8988T (cell line): ENCODE results near the gene ADGRG1.
A peak's percentile ranks its signal among the peaks of the same experiment; 100 is the strongest.

Experiments used
- DNase-seq: peaks from one replicate; pipeline ENCODE4 v3.0.0; 2011

Gene ADGRG1

DNA sequence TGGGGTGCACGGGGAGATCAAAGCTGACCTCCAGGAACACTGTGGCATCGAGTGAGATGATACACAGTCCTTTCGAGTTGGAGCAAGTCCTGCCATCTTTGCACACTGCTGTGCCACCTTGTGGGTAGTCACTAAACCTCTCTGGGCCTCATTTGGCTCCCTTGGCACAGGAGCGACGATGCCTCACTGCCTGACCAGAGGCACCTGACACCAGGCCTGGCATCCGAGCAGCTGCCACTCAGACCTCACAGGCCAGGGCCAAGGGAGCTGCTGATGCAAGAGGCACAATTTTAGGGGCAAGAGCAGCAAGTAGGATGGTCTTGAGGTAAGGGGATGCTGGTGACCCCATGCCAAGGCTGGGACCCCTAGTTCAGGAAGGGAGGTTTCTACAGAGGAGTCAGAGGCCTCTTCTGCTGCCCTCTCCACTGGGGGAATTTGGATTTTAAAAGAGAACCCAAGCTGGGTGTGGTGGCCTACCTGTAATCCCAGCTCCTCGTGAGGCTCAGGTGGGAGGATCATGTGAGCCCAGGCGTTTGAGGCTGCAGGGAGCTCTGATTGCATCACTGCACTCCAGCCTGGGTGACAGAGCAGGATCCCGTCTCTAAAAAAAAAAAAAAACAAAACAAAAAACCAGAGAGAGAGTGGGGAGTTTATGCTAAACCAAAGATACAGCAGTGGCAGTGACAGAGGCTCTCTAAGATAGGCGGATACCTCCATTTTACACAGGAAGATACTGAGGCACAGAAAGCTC lies 6.7 kb upstream of the ADGRG1 start:
- no peak for DNase-seq

DNA sequence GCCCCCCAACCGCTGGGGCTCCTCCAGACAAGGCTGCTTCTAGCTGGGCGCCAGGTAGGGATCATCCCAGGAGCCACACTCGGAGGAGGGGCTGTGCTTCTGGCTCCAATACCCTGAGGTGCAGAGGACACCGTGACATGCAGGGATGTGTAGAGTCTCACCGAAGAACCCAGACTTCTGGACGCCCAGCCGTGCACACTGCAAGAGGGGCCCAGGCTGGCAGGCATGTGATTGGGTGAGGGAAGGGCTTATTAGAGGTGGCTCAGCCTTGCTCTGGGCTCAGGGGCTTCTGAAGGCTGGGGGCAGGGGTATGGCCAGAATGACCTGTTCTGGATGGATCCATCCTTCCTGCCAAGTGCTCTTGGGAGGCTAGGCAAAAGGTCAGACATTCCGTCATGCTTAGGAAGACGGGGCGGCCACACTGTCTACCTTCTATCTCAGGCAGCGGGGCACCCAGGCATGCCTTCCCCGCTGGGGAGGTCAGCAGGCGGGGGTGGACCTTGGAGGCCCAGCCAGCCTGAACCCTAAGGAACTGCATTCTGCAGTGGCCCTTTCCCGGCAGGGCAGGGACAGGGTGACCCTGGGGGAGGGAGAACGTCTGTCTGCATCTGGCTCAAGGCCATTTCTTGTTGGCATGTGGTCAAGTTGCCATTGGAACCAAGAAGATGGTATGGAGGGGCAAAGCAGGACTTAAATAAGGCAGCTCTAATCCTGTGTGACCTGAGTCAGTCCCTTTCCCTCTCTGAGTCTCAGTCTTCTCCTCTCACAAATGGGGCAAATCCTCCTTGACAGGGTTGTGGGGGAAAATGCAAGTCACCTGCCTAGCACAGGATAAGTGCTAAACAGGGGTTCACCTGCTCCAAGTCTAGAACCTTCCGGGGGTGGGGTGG lies 5.8 kb upstream of the ADGRG1 start:
- DNase-seq, result no peak

DNA sequence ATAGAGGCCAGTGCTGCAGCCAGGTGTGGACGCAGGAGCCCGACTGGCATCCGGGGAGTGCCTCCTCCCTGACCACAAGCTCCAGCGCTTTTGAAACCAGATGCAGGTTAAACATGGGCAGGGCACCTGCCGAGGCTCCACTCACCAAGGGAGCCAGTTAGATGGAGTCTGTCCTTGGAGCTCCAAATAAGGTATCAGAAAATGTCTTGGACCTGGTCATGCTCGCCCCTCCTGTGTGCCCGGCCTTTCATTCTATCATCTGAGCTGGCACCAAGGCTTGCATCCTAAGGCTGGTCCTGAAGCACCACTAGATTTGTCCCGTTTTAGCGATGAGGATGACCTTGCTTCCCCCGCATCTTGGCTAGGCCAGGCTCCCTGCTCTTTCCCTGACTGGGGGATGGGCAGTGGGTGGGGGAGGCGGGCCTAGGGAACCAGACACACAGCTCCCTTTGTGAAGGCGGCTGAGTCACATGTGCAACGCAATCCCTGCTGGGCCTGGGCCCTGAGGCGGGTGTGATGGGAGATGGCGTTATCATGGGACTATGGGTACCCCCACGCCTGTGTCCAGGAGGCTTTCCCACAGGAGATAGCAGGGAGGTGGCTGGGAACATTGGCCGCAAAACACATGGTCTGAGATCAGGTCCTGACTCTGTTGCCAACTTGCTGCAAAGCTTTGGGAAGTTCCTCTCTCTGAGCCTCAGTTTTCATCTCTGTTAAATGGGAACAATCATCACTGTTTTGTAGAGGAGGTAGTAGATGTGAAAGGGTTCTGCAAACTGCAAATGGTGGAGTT lies 5.0 kb upstream of the ADGRG1 start:
- DNase-seq, result no peak

DNA sequence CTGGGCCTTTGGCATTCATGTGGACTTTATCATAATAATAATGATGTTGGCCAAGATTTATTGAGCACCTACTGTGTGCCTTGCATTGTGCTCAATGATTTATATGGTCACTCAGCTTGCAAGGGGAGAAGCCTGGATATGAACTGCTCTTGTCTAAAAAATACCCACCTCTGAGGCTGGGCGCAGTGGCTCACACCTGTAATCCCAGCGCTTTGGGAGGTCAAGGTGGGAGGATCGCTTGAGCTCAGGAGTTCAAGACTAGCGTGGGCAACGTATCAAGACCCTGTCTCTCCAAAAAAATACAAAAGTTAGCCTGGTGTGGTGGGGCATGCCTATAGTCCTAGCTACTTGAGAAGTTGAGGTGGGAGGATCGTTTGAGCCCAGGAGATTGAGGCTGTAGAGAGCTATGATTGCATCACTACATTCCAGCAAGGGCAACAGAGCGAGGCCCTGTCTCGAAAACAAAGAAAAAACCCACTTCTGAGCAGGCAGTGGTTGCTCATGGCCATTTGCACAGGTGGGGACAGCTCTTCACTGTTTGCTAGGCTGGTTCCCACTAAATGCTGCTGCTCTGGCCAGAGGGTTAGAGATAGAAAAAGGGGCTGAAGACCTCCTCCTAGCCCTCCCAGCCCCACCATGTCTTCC lies 4.3 kb upstream of the ADGRG1 start:
- no peak for DNase-seq

DNA sequence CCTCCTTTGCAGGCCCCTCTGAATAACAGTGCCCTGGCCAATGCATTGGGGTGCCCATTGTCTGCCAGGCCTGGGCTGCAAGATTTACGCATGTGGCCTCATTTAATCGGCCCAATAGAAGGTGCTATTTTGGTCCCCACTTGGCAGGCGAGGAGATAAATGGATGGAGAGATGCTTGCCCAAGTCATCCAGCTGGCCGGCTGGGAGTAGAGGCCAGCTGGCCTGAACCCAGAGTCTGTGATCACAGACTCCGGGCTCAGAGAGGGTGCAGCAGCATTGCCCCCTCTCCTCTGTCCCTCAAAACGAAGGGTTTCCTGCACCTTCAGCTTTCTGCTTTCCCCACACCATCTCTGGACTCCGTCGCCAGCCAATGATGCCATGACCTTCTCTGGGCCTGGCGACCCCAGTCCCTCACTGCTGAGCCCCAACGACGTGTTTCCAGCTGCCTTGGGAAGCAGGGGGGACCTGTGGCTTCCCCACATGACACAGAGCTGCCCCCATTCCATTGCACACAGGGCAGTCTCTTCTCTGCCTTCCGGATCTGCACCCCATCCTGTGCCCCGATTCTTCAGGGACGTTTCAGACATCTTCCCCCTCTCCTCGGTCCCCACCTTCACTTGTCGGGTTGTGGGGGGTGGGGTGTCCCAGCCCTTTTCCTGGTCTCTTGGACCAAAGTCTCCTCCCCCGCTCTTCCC lies 3.5 kb upstream of the ADGRG1 start:
- no peak for DNase-seq

DNA sequence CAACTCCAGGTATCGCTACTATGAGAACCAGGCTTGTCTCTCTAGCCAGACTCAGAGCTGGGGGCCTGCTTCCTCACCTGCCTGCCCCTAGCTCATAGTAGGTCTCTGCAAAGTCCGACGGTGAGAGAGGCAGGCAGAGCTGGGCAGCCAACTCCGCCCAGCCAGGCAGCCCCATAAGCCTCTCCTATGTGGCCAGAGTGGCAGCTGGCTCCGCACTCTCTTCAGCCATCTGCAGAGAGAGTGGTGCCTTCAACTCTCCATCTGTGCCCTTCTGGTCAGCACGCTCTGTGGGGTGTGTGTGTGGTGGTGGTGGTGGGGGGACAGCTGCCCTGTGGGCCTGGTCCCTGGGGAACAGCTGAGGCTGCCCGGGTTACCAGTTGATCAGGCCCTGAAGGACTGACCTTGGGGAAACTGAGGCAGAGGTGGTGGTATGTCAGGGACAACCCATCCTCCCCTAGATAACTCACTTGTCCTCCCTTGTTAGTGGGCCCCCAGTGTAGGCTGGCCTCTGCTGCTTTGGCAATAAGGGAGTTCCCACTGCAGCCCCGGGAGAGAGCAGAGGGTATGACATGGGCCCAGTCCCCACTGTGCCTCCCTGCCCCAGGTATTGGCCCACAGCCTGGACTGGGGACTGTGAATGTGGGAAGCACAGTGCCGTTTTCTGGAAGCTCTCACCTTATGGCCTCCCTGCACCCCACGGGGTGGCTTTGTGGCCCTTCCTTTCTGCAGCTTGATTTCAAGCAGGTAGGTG lies 1.8 kb upstream of the ADGRG1 start:
- DNase-seq, result no peak

DNA sequence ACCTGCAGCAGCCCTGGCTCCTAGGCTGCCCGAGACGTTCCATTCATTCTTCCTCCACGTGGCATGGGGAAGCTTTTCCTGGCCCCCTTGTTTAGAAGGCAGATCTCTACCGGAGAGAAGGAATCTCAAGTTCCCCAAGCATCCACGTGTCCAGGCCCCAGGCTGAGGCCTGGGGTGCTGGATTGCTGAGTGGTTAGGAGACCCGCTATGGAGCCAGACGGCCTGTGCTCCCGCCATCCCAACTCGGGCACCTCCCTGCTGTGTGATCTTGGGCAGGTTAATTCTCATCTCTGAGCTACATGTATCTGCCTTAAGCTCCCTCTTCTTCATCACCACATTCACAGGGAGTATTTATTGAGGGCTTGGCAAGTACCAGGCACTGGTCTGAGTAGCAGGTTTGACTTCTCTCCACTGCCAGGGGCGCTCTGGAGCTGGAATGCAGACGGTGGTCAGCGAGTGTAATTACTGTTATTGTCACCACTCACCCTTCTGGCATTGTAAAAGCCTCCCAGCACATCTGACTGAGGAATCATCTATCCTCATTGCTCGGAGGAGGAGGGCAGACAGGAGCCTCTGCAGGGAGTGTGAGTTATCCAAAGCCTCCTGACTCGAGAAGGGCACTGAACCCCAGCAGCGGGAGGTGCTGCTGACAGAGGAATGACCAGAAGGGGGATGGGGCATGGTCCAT lies 1.1 kb upstream of the ADGRG1 start:
- DNase-seq, result peak; percentile 79

DNA sequence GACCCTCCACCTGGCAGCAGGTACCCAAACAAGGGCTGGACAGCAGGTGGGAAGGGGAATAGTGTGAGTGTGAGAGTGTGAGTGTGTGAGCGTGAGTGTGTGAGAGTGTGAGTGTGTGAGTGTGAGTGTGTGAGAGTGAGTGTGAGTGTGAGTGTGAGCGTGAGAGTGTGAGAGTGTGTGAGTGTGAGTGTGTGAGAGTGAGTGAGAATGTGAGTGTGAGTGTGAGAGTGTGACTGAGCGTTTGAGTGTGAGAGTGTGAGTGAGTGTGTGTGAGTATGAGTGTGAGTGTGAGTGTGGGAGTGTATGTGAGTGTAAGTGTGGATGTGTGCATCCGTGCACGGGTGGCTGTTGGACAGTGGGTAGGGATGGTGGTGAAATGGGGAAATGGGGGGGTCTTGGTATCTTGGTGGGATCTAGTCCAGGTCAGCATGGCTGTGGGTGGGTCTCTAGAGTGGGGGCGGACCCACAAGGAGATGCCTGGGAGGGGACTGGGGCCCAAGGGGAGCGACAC lies 408 bp downstream of the ADGRG1 start:
- no peak for DNase-seq

DNA sequence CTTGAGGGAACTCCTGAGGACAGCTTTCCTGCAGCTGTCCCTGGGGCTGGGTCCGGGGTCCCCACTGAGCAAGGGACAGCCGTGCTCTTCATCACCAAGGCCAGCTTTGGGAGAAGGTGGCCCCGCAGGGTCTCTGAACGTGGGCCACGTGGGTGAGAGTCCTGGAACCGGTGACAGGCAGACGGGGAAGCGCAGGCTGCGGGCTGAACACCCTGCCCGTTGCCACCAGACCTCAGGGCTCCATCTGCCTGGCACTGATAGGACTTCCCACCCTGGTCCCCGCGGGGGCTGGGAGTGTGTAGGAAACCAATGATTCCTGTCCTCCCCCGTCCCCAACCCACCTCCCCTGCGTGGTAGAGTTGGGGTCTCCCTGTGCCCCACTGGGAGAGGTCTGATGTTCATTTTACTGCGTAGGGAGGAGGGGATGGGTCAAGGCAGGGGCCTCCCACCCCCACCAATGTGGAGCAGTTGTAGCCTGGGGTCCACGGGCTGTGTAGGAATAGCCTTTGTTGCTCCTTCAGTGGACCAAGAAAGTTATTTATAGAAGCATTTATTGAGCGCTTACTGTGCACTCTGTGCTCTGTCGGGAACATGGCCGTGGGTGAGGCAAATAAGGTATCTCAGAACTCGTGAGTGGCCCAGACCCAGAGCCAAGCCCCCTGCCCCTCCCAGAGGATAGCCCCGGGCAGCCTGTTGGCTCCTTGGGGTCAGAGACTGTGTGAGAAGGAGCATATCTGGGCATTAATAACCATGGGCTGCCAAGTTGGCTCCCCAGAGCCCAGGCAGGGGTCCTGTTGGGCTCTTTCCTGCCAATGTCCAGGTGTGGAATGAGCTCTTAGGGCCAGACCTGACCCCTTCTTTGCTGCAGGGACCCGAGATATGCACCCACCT lies 1.3 kb downstream of the ADGRG1 start:
- no peak for DNase-seq

DNA sequence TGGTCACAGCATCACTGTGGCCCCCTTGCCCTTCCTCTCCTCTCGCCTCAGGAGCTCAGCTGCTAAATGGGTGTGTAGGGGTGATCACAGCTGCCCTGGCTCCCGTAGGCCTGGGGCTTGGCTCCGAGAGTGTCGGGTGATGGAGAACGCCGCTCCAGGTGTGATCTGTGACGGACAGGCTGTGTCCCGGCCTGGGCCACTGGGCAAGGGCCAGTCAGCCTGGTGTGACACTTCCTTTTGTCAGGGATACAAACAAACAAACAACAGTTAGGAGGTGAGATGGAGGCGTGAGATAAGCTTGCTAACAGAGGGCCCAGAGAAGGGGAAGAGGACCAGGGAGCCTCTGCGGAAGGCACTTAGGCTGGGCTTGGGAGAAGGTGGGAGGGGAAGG lies 2.0 kb downstream of the ADGRG1 start:
- no peak for DNase-seq

DNA sequence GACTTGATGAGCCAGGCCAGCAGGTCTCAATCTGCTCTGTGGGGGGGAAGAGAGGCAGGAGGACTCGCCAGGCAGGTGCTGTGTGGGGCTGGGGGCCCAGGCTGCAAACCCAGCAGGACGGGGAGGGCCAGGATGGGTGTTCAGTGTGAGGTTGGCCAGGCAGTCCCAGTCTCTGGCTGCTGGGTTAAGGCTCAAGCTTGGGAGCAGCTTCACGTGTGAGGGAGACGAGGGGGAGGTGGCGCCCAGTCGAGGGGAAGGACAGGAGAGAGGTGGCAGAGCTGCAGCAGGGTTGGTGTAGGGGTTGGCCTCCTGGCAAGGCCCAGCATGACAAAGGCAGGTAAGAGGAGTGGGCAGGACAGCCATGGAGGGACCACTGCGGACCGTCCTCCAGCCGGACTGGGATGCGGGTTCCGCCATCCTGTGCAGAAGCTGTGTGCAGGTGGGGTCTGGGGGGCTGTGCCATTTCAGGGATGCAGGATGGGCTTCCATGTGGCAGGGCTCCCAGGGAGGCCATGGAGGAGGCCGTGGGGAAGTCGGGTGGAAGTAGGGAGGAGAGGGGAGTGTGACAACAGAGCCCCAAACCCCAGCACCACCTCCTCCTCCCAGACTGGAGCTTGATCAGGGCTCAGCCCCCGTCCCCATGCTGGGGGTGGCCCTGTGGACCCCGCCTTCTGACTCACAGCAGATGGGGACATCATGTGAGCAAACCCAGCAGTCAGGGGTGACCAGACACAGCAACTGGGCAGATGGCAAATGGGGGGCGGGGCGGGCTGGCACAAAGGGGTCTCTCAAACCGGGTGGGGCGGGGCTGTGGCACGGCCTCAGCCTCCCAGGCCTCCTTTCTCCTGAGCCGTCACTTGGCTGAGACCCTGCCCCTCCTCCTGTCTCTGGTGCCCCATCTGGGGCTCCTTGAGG lies 2.8 kb downstream of the ADGRG1 start:
- no peak for DNase-seq

DNA sequence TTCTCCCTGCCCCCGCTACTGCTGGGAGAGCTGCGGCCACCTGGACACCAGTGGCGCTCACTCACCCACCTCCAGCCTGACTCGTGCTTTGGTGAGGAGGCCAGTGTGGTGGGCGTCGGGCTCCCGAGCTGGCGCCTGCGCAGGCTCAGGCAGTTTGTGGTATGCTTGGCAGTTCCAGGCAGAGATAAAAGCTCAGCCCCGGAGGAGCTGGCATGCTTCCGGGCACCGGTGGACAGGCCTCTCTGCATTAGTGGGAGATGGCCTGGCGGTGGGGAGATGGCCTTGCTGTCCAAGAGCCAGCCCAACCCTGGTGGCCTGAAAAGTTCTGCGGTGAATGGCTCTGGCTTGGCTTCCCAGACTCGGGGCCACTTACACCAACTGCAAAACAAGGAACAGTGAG lies 4.1 kb downstream of the ADGRG1 start:
- DNase-seq, result no peak

DNA sequence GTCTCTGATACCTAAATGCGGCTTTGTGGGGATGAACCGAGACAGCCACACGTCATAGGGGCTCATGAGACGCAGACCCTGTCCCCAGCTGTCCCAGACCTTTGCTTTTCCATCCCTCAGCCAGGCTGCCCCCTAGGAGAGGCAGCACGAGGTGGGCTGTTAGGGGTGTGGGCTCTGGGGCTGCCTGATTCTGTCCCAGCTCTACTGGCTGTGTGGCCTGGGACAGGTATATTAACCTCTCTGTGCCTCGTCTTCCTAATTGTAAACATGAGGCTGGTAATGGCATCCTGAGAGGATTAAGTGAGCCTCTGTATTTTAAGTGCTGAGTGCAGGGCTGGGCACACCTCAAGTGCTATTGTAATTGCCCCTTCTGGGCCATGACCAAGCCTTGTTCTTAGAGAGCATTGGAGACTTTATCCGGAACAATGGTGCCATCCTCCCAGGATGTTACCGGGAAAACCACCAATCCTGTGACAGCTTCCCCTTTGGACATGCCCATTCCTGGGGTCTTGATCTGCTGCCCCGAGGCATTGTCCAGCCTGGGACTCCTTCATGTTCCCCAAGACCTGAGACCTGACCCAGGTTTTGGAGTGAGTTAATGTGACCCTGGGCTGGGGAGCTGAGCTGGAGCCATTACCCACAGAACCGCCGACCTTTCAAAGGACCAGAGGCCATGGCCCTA lies 5.1 kb downstream of the ADGRG1 start:
- no peak for DNase-seq

DNA sequence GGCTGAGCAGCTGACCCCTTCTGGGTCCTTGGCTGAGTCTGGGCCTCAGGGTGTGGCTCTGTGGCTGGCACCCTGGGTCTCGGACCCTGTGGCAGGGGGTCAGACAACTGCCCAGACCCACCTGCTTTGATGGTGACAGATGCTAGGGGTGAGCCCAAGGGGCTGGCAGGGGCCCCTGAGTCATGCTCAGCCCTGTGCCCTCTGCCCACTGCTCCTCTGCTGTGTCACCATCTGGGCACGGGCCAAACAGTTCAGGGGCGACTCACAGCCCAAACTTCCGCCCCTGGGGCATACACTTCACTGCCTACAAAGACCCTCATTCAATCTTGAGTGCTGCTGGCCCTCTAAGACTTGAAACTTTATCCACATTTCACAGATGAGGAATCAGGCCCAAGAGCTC lies 5.7 kb downstream of the ADGRG1 start:
- DNase-seq, result no peak

DNA sequence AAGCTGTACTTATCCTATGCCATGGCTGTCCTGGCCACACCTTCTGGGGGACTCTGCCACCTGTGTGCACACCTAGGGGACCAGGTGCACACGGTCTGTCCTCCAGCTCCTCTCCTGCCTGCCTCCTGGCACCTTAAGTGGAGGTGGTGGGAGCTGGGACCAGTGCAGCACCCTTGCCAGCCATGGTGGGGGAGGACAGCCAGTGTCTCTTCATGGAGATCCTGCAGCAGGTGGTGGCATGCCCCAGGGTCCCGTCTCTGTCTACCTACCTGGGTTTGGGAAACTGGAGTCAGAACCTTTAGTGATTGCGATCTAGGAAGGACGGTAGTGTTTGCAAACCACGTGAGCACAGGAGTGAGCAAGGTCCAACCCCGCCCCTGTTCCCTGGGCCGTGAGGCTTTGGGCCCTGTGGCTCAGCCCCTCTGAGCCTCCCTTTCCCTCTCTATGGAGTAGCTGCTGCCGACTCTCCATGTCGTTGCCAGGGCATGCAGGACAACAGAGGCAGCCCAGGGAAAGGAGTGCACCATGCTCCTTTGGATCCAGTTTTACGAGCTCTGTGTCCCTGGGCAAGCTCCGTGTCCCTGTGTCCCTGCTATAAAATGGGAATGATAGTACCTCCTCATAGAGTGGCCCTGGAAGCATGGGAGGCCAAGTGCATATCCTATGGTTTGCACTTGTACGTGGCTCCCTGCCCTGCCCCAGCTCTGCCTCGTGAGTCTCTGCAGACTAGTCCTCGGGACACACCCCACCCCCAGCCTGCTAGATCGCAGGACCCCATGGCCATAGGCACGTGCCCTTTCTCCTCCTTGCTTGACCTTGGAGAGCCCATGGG lies 7.1 kb downstream of the ADGRG1 start:
- no peak for DNase-seq

DNA sequence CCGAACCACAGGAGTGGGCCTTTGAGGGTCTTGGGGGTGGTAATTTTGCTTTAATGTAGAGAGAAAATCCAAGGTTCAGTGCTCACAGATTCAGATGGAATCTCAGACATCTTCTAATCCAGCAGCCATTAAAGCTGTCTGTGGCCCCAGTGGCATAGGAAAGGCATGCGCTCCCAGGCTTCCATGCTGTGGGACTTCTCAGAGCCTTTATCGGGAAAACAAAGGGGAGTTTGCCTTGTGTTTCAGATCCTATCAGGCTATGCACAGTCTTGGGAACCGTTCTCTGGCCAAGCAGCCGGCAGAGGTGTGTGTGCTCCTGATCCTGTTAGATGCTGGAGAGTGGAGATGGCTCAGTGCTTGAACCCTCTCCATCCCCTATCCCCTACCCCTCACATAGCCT lies 7.8 kb downstream of the ADGRG1 start:
- DNase-seq, result no peak

DNA sequence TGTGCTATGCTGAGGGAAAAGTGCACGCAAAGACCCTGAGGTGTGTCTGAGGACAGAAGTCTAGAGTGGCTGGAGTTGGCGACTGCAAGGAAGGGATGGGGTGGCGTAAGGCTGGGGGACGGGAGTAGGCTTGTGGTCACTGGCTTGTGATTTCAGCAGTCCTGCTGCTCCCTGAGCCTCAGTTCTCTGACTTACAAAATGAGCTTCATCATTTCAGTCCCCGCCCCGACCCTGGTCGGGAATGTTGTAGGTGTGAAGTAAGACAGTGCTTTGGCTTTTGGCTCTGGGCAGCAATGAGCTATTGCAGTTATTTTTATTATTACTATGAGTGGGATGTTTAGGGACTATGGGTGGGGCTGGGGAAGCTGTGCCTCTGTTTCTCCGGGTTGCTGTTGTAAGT lies 8.6 kb downstream of the ADGRG1 start:
- no peak for DNase-seq
